Left lung (tissue), 10 donors: ENCODE data around the gene AVPR2. TPM values are rescaled to one million over a fixed set of nuclear protein-coding genes. Genes with fewer than 3 reads are reported as not detected.

Experiments used
- ATAC-seq: fragments of 200-7000 bp; cut with Tn5 transposase; one replicate; pipeline ENCODE4 v1.9.1; 2020; ENCODE audit warnings: moderate library complexity
- DNase-seq, 4 donors: peaks; one replicate each; pipeline ENCODE4 v3.0.0-alpha.2; 2013 to 2020
- H3K27ac ChIP-seq, 2 donors: fragments of 200-600 bp; sonication (generic) in 1 of 2; one replicate each; pipeline versions ENCODE4 v1.5.0 to v1.8.0; 2020 to 2021
- H3K27me3 ChIP-seq, 2 donors: fragments of 200-600 bp; sonication (generic) in 1 of 2; one replicate each; pipeline versions ENCODE4 v1.5.0 to v1.8.0; 2020 to 2021
- H3K36me3 ChIP-seq, 2 donors: fragments of 200-600 bp; sonication (generic) in 1 of 2; one replicate each; pipeline versions ENCODE4 v1.5.0 to v1.8.0; 2020 to 2021
- H3K4me1 ChIP-seq, 2 donors: fragments of 200-600 bp; one replicate each; pipeline ENCODE4 v1.8.0; 2021
- H3K4me3 ChIP-seq, 2 donors: fragments of 200-600 bp; sonication (generic) in 1 of 2; one replicate each; pipeline versions ENCODE4 v1.5.0 to v1.8.0; 2020 to 2021; ENCODE audit warnings: mild to moderate bottlenecking in 1 of 2
- H3K9me3 ChIP-seq, 2 donors: fragments of 200-600 bp; sonication (generic) in 1 of 2; one replicate each; pipeline versions ENCODE4 v1.5.0 to v1.8.0; 2020 to 2021
- CTCF ChIP-seq, 2 donors: fragments of 200-600 bp; sonication (generic) in 1 of 2; IDR thresholded peaks; one replicate each; pipeline versions ENCODE4 v1.5.0 to v1.8.0; 2021; ENCODE audit warnings: antibody characterized with exemption in 2 of 2
- intact Hi-C, 2 donors: fragments of 100-400 bp; cut with DNase I; formaldehyde crosslinking; loops; one replicate each; pipeline versions ENCODE4 v1.11.2 to v1.14.2; 2022
- polyA plus RNA-seq, 6 donors: library from polyadenylated mRNA; unstranded; fragments of 120-200 nt; gene quantifications; one replicate each; pipeline ENCODE4 v1.2.1, GENCODE V29; 2013; ENCODE audit not compliant: insufficient read length in 6 of 6
- total RNA-seq, 2 donors: library from RNA; stranded (reverse); fragmentation: NEBNext Ultra II Directional; extraction: Animal tissue kit (Norgen Biotek cat#: 25700); gene quantifications; one replicate each; pipeline ENCODE4 v1.2.1, GENCODE V29; 2021
- donor health status: DM: no; HTN: yes; CAD: no.
- donor health status: DM: no; HTN: no; CAD: no.

AVPR2 gene
- total and polyA plus RNA-seq, 8 donors: 0.52 to 1.3 (median 0.83) TPM

GRCh38 chrX:153952373-153953026 lies 48.0 kb downstream of the AVPR2 start:
- Histone ChIP-seq H3K36me3 (peaks cover 0 to 88% of the 10 kb centered on the region in 2 donors), H3K4me1 (peaks cover 0 to 21% of the 10 kb centered on the region in 2 donors), H3K9me3 (no peaks in the 10 kb centered on the region), H3K27me3 (no peaks in the 10 kb centered on the region), H3K27ac (no peak overlapping the region), H3K4me3 (no peak overlapping the region)
- ATAC-seq (no peak), DNase-seq (no peak)
- no peak for TF ChIP-seq CTCF (IDR thresholded peaks at IDR 0.05)
- intact Hi-C loops: no loop called here

GRCh38 chrX:153953342-153953830 lies 48.9 kb downstream of the AVPR2 start:
- no peak overlapping the region for H3K27ac ChIP-seq
- DNase-seq: peak; percentile 38 to 88 (median 66)
- peak; percentile 82 for ATAC-seq

DNA sequence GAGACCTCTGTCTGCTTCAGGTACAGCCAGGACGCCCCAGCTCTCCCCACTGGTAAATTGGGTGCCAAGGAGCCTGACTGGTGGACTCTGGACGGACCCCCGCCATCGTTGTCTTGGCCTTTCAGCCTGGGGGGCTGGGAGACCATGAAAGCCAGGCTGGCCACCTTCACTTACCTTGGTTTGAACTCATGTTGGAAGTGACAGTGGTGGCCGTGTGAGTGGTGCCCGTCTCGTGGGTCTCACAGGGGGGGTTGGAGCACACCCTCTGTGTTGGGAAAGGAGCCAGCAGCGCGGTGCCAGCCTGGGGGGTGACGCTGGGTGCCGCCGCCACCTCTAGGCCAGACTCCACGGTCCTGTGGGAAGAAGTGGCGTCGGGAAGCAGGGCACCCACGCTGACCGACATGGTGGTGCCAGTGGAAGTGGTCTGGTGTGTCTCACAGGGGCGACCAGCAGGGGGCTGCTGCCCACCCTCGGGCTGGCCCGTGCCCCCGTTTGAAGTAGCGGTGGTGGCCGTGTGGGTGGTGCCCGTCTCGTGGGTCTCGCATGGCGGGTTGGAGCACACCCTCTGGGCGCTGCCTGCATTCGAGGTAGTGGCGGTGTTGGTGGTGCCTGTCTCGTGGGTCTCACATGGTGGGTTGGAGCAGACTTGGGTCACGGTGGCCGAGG lies 49.6 kb downstream of the AVPR2 start:
- H3K27ac ChIP-seq: no peak overlapping the region
- H3K9me3 ChIP-seq: no peaks in the 10 kb centered on the region
- no peaks in the 10 kb centered on the region for H3K27me3 ChIP-seq
- no peak for TF ChIP-seq CTCF (IDR thresholded peaks at IDR 0.05)
- H3K4me1 ChIP-seq: peaks cover 0 to 8% of the 10 kb centered on the region in 2 donors
- DNase-seq: no peak
- intact Hi-C loops: no loop called here
- H3K36me3 ChIP-seq: peaks cover 0 to 100% of the 10 kb centered on the region in 2 donors
- H3K4me3 ChIP-seq: no peak overlapping the region
- no peak for ATAC-seq

More at GRCh38 chrX:153953342-153953830, 48.9 kb downstream of the AVPR2 start:
- H3K27me3 ChIP-seq: no peaks in the 10 kb centered on the region
- H3K4me3 ChIP-seq: no peak overlapping the region
- H3K9me3 ChIP-seq: no peaks in the 10 kb centered on the region
- peaks cover 0 to 97% of the 10 kb centered on the region in 2 donors for H3K36me3 ChIP-seq
- peaks cover 0 to 13% of the 10 kb centered on the region in 2 donors for H3K4me1 ChIP-seq
- intact Hi-C loops: no loop called here
- peak; percentile 91 to 98 for TF ChIP-seq CTCF (IDR thresholded peaks at IDR 0.05)

DNA sequence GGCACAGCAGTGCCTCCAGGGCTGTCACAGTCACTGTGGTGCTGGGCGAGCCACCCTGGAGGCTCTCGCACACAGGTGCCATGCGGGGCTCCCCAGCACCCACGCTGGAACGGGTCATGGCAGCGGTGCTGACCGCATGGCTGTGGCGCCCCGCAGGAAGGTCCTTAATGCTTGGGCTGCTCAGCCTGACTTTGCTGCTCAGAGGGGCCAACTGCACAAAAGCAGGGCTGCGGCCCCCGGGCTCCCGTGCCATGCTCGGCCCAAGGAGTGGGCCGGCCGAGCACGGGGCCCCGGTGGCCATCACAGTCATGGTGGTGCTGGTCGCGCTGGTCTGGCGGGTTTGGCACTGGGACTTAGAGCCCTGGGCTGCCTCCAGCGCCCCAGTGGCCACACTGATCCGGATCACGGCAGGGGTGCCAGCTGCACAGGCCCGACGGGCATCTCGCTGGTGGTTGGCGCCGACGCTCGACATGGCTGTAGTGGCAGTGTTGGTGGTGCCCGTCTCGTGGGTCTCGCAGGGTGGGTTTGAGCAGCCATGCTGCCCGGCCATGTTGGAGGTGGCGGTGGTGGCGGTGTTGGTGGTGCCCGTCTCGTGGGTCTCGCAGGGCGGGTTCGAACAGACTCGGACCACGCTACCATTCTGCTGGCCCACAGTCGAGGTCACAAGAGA lies 50.2 kb downstream of the AVPR2 start:
- Histone ChIP-seq H3K9me3 (no peaks in the 10 kb centered on the region), H3K36me3 (peaks cover 0 to 100% of the 10 kb centered on the region in 2 donors), H3K4me3 (no peak overlapping the region), H3K4me1 (peaks cover 0 to under 1% of the 10 kb centered on the region in 2 donors), H3K27me3 (no peaks in the 10 kb centered on the region), H3K27ac (no peak overlapping the region)
- intact Hi-C loops: no loop called here
- DNase-seq (no peak), ATAC-seq (no peak)
- no peak for TF ChIP-seq CTCF (IDR thresholded peaks at IDR 0.05)

- ATAC-seq (no peak), DNase-seq (no peak)
- intact Hi-C loops: no loop called here
- Histone ChIP-seq H3K27ac (no peak overlapping the region), H3K36me3 (peaks cover 0 to 100% of the 10 kb centered on the region in 2 donors), H3K4me1 (no peaks in the 10 kb centered on the region), H3K9me3 (no peaks in the 10 kb centered on the region), H3K27me3 (no peaks in the 10 kb centered on the region), H3K4me3 (no peak overlapping the region)
- no peak for TF ChIP-seq CTCF (IDR thresholded peaks at IDR 0.05)
Observed at GRCh38 chrX:153955228-153955732, 50.8 kb downstream of the AVPR2 start.
